GM12878 (cell line): ENCODE measurements around the gene IQCK. TPM values are rescaled to one million over a fixed set of nuclear protein-coding genes. Genes with fewer than 3 reads are reported as not detected.

Experiments used
- ATAC-seq: fragments of 200-7000 bp; cut with Tn5 transposase; 3 replicates; pipeline ENCODE4 v1.9.1; 2020; ENCODE audit warnings: mild to moderate bottlenecking, moderate library complexity
- BruUV-seq: library from RNA; stranded (reverse); fragments of 400-500 nt; replicated peaks from 2 replicates; lab custom pipeline; 2021; lab: Mats Ljungman, UMichigan
- CTCF ChIA-PET: fragments of 300-600 bp; sonication (Branson Sonifier 250); formaldehyde crosslinking; extraction: SDS; loops from one replicate; lab custom pipeline; 2021; ENCODE audit warnings: inconsistent platforms; lab: Yijun Ruan, JAX
- POLR2A ChIA-PET: fragments of 350-600 bp; formaldehyde crosslinking; extraction: SDS; loops from one replicate; lab custom pipeline; 2021; ENCODE audit warnings: inconsistent platforms; lab: Charles Lee
- RAD21 ChIA-PET: fragments of 300-600 bp; sonication (Branson Sonifier 250); formaldehyde crosslinking; loops from one replicate; lab custom pipeline; 2023; ENCODE audit warnings: antibody characterized with exemption; ENCODE audit not compliant: unreplicated experiment; lab: Charles Lee
- SMC1A ChIA-PET: fragments of 300-600 bp; sonication (Branson Sonifier 250); formaldehyde crosslinking; loops from one replicate; lab custom pipeline; 2023; ENCODE audit not compliant: unreplicated experiment, uncharacterized antibody; lab: Charles Lee
- DNase-seq: peaks from one replicate; pipeline ENCODE4 v3.0.0-alpha.2; 2011; ENCODE audit warnings: low read depth, low spot score
- FAIRE-seq: peaks from 3 replicates; lab custom pipeline; 2011; peaks lifted over from hg19 to GRCh38; lab: Jason Lieb, UNC
- H2AFZ ChIP-seq: 2 replicates; pipeline ENCODE4 v1.6.0; 2011; ENCODE audit warnings: low read depth, low read length, control low read depth; ENCODE audit not compliant: control insufficient read depth
- H3K27ac ChIP-seq: 2 replicates; pipeline ENCODE4 v1.5.1; 2011; ENCODE audit warnings: control low read depth; ENCODE audit not compliant: control insufficient read depth, insufficient read depth
- H3K27me3 ChIP-seq, 2 experiments: replicated peaks in 1 of 2; 2 replicates each; pipeline versions ENCODE4 v1.6.0 to v1.6.1; 2011; ENCODE audit warnings: low read length in 1 of 2; ENCODE audit not compliant: control insufficient read depth in 2 of 2, insufficient read depth in 2 of 2
- H3K36me3 ChIP-seq, 2 experiments: 2 replicates each; pipeline ENCODE4 v1.5.1; 2011; ENCODE audit warnings: low read length in 1 of 2; ENCODE audit not compliant: control insufficient read depth in 2 of 2, insufficient read depth in 2 of 2
- H3K4me1 ChIP-seq: 2 replicates; pipeline ENCODE4 v1.6.1; 2011; ENCODE audit warnings: mild to moderate bottlenecking, low read length, moderate library complexity, mixed read lengths; ENCODE audit not compliant: control insufficient read depth, insufficient read depth
- H3K4me2 ChIP-seq: 2 replicates; pipeline ENCODE4 v1.6.0; 2011; ENCODE audit warnings: control low read depth; ENCODE audit not compliant: control insufficient read depth, insufficient read depth
- H3K4me3 ChIP-seq: fragments of 200-600 bp; sonication (generic); 2 replicates; pipeline ENCODE4 v1.5.1; 2016
- H3K79me2 ChIP-seq: 2 replicates; pipeline ENCODE4 v1.6.0; 2011; ENCODE audit warnings: low read length; ENCODE audit not compliant: control insufficient read depth, insufficient read depth
- H3K9ac ChIP-seq: 2 replicates; pipeline ENCODE4 v1.8.0; 2011; ENCODE audit warnings: low read length, control low read depth, mixed read lengths; ENCODE audit not compliant: control insufficient read depth, insufficient read depth
- H3K9me3 ChIP-seq: replicated peaks from 3 replicates; pipeline ENCODE4 v1.5.1; 2011; ENCODE audit warnings: mild to moderate bottlenecking, low read length; ENCODE audit not compliant: control insufficient read depth, insufficient read depth
- H4K20me1 ChIP-seq: 2 replicates; pipeline ENCODE4 v1.6.0; 2011; ENCODE audit not compliant: control insufficient read depth, insufficient read depth
- HDGF ChIP-seq: fragments of 450-650 bp; IDR thresholded peaks from 2 replicates; pipeline ENCODE4 v1.6.1; 2016; ENCODE audit warnings: antibody characterized with exemption
- PAX5 ChIP-seq: IDR thresholded peaks from 2 replicates; pipeline ENCODE4 v1.6.1; 2011; ENCODE audit warnings: low read depth, low read length, borderline replicate concordance
- SREBF1 ChIP-seq: IDR thresholded peaks from 2 replicates; pipeline ENCODE4 v1.6.1; 2012; ENCODE audit warnings: mild to moderate bottlenecking, low read length
- TBL1XR1 ChIP-seq: IDR thresholded peaks from 2 replicates; pipeline ENCODE4 v1.6.1; 2012; ENCODE audit warnings: low read depth, low read length, improper control_type of control experiment
- WGBS: methylation state at CpG from one replicate; pipeline ENCODE4 v1.1.6; 2016; ENCODE audit warnings: low lambda C conversion rate; ENCODE audit not compliant: insufficient replicate concordance, insufficient coverage; ENCODE audit errors: missing lambda C conversion rate; 5-methylcytosine and 5-hydroxymethylcytosine counted together
- in situ Hi-C: fragments of 300-500 bp; cut with MboI; formaldehyde crosslinking; loops from 9 replicates; pipeline ENCODE4 v1.14.3; 2018; ENCODE audit warnings: mixed read lengths
- intact Hi-C: fragments of 100-400 bp; cut with micrococcal nuclease; formaldehyde crosslinking; loops from one replicate; pipeline ENCODE4 v1.14.2; 2022; ENCODE audit not compliant: unreplicated experiment
- polyA plus RNA-seq, 11 experiments: library from polyadenylated mRNA; depleted of rRNA in 4 of 11; unstranded in 6 of 11; stranded (reverse) in 5 of 11; fragments of >200 nt; fragmentation: Nextera tagmentation in 4 of 11; fragmentation: Illumina TruSeq in 1 of 11; extraction: Ambion mirVana in 4 of 11; extraction: Trizol in 1 of 11; gene quantifications; 1 replicate in 1 of 11; 2 replicates in 10 of 11; pipeline versions ENCODE4 v1.2.1 to v1.2.3, GENCODE V29; 2011 to 2016; ENCODE audit warnings: inconsistent platforms in 2 of 11, missing spikeins in 2 of 11, low read depth in 1 of 11
- total RNA-seq, 4 experiments: library from RNA; depleted of rRNA in 3 of 4; stranded (reverse); fragments of >200 nt in 3 of 4; fragmentation: Illumina TruSeq in 1 of 4; extraction: Trizol in 1 of 4; gene quantifications; 2 replicates each; pipeline versions ENCODE4 v1.2.1 to v1.2.3, GENCODE V29; 2013 to 2021
- TF ChIP-seq, protein P1 (sequence below), 3 experiments: IDR thresholded peaks in 2 of 3; conservative IDR thresholded peaks in 1 of 3; 2 replicates each; pipeline ENCODE4 v1.5.1; 2011; ENCODE audit warnings: low read depth in 3 of 3, low read length in 3 of 3, mild to moderate bottlenecking in 3 of 3, control low read depth in 2 of 3, moderate library complexity in 2 of 3, inconsistent platforms in 1 of 3, mixed read lengths in 1 of 3; ENCODE audit not compliant: control insufficient read depth in 2 of 3, insufficient read depth in 1 of 3; ENCODE audit errors: extremely low read depth in 1 of 3
- TF ChIP-seq, protein P2 (sequence below): fragments of 150-350 bp; IDR thresholded peaks from 2 replicates; pipeline ENCODE4 v1.6.1; 2016; ENCODE audit warnings: low read depth, low read length
- TF ChIP-seq, protein P3 (sequence below): IDR thresholded peaks from 2 replicates; pipeline ENCODE4 v1.6.1; 2012; ENCODE audit warnings: low read depth, low read length, improper control_type of control experiment
- TF ChIP-seq, protein P4 (sequence below): fragments of 450-650 bp; formaldehyde crosslinking; IDR thresholded peaks from 2 replicates; pipeline ENCODE4 v1.5.0; 2022; ENCODE audit warnings: mild to moderate bottlenecking, missing genetic modification characterization

The IQCK gene
- total and polyA plus RNA-seq, 10 of the 15 experiments (the other 5 are each of a cell fraction or from before 2014, with no cell fraction given) = 1.0 to 4.2 (median 2.4) TPM

DNA sequence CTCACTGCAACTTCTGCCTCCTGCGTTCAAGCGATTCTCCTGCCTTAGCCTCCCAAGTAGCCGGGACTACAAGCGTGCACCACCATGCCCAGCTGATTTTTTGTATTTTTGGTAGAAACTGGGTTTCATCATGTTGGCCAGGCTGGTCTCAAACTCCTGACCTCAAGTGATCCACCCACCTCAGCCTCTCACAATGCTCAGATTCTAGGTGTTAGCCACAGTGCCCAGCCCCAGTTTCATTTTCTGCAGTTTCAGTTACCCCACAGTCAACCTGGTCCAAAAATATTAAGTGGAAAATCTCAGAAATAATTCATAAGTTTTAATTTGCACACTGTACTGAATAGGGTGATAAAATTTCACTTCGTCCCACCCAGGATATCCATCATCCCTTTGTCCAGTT lies 28.7 kb upstream of the IQCK start (continued):
- TF ChIP-seq, protein P1, sequence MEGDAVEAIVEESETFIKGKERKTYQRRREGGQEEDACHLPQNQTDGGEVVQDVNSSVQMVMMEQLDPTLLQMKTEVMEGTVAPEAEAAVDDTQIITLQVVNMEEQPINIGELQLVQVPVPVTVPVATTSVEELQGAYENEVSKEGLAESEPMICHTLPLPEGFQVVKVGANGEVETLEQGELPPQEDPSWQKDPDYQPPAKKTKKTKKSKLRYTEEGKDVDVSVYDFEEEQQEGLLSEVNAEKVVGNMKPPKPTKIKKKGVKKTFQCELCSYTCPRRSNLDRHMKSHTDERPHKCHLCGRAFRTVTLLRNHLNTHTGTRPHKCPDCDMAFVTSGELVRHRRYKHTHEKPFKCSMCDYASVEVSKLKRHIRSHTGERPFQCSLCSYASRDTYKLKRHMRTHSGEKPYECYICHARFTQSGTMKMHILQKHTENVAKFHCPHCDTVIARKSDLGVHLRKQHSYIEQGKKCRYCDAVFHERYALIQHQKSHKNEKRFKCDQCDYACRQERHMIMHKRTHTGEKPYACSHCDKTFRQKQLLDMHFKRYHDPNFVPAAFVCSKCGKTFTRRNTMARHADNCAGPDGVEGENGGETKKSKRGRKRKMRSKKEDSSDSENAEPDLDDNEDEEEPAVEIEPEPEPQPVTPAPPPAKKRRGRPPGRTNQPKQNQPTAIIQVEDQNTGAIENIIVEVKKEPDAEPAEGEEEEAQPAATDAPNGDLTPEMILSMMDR (IDR thresholded peaks at IDR 0.05 in 2 of 3, conservative IDR thresholded peaks at IDR 0.05 in 1 of 3; ENCODE audit: control insufficient read depth in 2 of 3, extremely low read depth in 1 of 3, insufficient read depth in 1 of 3, low read depth in 3 of 3, low read length in 3 of 3) = no peak
- TF ChIP-seq, protein P2, sequence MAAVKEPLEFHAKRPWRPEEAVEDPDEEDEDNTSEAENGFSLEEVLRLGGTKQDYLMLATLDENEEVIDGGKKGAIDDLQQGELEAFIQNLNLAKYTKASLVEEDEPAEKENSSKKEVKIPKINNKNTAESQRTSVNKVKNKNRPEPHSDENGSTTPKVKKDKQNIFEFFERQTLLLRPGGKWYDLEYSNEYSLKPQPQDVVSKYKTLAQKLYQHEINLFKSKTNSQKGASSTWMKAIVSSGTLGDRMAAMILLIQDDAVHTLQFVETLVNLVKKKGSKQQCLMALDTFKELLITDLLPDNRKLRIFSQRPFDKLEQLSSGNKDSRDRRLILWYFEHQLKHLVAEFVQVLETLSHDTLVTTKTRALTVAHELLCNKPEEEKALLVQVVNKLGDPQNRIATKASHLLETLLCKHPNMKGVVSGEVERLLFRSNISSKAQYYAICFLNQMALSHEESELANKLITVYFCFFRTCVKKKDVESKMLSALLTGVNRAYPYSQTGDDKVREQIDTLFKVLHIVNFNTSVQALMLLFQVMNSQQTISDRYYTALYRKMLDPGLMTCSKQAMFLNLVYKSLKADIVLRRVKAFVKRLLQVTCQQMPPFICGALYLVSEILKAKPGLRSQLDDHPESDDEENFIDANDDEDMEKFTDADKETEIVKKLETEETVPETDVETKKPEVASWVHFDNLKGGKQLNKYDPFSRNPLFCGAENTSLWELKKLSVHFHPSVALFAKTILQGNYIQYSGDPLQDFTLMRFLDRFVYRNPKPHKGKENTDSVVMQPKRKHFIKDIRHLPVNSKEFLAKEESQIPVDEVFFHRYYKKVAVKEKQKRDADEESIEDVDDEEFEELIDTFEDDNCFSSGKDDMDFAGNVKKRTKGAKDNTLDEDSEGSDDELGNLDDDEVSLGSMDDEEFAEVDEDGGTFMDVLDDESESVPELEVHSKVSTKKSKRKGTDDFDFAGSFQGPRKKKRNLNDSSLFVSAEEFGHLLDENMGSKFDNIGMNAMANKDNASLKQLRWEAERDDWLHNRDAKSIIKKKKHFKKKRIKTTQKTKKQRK = no peak

DNA sequence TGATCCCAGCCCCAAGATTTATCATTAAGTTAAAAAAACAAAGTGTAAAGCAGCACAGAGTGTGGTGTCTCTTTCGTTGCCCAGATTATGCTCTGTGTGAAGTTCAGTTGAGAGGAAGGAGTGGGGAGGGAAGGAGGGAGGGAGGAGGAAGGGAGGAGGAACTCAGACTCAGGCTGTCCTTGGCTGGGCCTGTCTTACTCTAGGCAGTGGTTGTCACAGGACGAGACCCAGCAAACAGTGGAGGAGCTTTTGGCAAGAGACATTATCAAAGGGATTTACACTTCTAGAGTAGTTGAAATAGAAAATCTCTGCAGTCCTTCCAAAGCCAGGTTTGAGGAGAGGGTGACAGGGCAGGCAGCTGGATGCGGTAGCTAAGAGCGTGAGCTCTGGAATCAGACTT lies 27.9 kb upstream of the IQCK start:
- H3K27ac ChIP-seq = no peak overlapping the region
- no peaks in the 10 kb centered on the region for H3K4me1 ChIP-seq
- in situ Hi-C loops = no loop called here
- H3K4me2 ChIP-seq = no peak overlapping the region
- ChIA-PET SMC1A (no interaction called here), POLR2A (interaction anchor here (0.6 kb wide), 1 partner anchor 85 kb away, joined by 12 read pairs; no protein-coding TSS in a partner anchor), CTCF (no interaction called here), RAD21 (no interaction called here)
- H4K20me1 ChIP-seq = no peaks in the 10 kb centered on the region
- intact Hi-C loops = no loop called here
- H3K36me3 ChIP-seq = peaks cover 3 to 5% of the 10 kb centered on the region in 2 experiments; a peak in 3 of 4 replicates
- DNase-seq (no peak), ATAC-seq (no peak), FAIRE-seq (no peak)
- no peak overlapping the region for H2AFZ ChIP-seq
- WGBS = 94% methylated on average over 4 of the region's 4 CpGs
- BruUV-seq = no TSS peak
- no peak overlapping the region for H3K9ac ChIP-seq
- H3K27me3 ChIP-seq = no peaks in the 10 kb centered on the region
- no peaks in the 10 kb centered on the region for H3K9me3 ChIP-seq
- H3K79me2 ChIP-seq = no peaks in the 10 kb centered on the region
- H3K4me3 ChIP-seq = no peak overlapping the region
- no peak for TF ChIP-seq SREBF1
- TF ChIP-seq, protein P3, sequence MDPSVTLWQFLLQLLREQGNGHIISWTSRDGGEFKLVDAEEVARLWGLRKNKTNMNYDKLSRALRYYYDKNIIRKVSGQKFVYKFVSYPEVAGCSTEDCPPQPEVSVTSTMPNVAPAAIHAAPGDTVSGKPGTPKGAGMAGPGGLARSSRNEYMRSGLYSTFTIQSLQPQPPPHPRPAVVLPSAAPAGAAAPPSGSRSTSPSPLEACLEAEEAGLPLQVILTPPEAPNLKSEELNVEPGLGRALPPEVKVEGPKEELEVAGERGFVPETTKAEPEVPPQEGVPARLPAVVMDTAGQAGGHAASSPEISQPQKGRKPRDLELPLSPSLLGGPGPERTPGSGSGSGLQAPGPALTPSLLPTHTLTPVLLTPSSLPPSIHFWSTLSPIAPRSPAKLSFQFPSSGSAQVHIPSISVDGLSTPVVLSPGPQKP = no peak
- TF ChIP-seq, protein P2 = no peak
- no peak for TF ChIP-seq TBL1XR1
- no peak for TF ChIP-seq HDGF
- TF ChIP-seq, protein P4, sequence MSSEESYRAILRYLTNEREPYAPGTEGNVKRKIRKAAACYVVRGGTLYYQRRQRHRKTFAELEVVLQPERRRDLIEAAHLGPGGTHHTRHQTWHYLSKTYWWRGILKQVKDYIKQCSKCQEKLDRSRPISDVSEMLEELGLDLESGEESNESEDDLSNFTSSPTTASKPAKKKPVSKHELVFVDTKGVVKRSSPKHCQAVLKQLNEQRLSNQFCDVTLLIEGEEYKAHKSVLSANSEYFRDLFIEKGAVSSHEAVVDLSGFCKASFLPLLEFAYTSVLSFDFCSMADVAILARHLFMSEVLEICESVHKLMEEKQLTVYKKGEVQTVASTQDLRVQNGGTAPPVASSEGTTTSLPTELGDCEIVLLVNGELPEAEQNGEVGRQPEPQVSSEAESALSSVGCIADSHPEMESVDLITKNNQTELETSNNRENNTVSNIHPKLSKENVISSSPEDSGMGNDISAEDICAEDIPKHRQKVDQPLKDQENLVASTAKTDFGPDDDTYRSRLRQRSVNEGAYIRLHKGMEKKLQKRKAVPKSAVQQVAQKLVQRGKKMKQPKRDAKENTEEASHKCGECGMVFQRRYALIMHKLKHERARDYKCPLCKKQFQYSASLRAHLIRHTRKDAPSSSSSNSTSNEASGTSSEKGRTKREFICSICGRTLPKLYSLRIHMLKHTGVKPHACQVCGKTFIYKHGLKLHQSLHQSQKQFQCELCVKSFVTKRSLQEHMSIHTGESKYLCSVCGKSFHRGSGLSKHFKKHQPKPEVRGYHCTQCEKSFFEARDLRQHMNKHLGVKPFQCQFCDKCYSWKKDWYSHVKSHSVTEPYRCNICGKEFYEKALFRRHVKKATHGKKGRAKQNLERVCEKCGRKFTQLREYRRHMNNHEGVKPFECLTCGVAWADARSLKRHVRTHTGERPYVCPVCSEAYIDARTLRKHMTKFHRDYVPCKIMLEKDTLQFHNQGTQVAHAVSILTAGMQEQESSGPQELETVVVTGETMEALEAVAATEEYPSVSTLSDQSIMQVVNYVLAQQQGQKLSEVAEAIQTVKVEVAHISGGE = no peak
- TF ChIP-seq PAX5 = no peak
